GM18519 (cell line): ENCODE measurements around the gene TATDN3.
"Not testable (repeated sequence)": the region's sequence is repeated elsewhere in the genome, so short reads cannot be mapped to it uniquely, and the experiment has no call there.

ENCODE experiments used
- ATAC-seq: cut with Tn5 transposase; IDR thresholded peaks from one replicate; pipeline ENCODE4 v1.9.1; 2021; ENCODE audit warnings: mild to moderate bottlenecking, moderate library complexity; ENCODE audit not compliant: unreplicated experiment, low FRiP score

TATDN3 gene

GRCh38 chr1:212791676-212792395 lies at the start of gene TATDN3, which contains the start of gene NSL1:
TATDN3 (plus strand) TSS chr1:212791894; CDS start chr1:212791922, 28 bp downstream.
NSL1 (minus strand) TSS chr1:212791777; CDS start chr1:212791763, 14 bp downstream.
- peak; percentile 49 for ATAC-seq

GRCh38 chr1:212743901-212744475 lies 47.7 kb upstream of the TATDN3 start:
- no peak for ATAC-seq

GRCh38 chr1:212745303-212745702 lies 46.4 kb upstream of the TATDN3 start:
- ATAC-seq = no peak

- ATAC-seq = no peak
Observed at GRCh38 chr1:212746546-212746945, 45.1 kb upstream of the TATDN3 start.

GRCh38 chr1:212749821-212750535 lies 41.7 kb upstream of the TATDN3 start:
- no peak for ATAC-seq

GRCh38 chr1:212752252-212752933 lies 39.3 kb upstream of the TATDN3 start:
- ATAC-seq = no peak

GRCh38 chr1:212752934-212753497 lies 38.7 kb upstream of the TATDN3 start:
- ATAC-seq = no peak

GRCh38 chr1:212753749-212754148 lies 37.9 kb upstream of the TATDN3 start:
- ATAC-seq = no peak

GRCh38 chr1:212754193-212754592 lies 37.5 kb upstream of the TATDN3 start:
- ATAC-seq = peak; percentile 38

- no peak for ATAC-seq
Observed at GRCh38 chr1:212754680-212755079, 37.0 kb upstream of the TATDN3 start.

- no peak for ATAC-seq
Observed at GRCh38 chr1:212759683-212760082, 32.0 kb upstream of the TATDN3 start.

- ATAC-seq = no peak
Observed at GRCh38 chr1:212760126-212760823, 31.4 kb upstream of the TATDN3 start.

- ATAC-seq = no peak
Observed at GRCh38 chr1:212762234-212762633, 29.5 kb upstream of the TATDN3 start.

GRCh38 chr1:212762839-212763238 lies 28.9 kb upstream of the TATDN3 start:
- ATAC-seq = no peak

GRCh38 chr1:212764718-212765281 lies 26.9 kb upstream of the TATDN3 start:
- not testable (repeated sequence) for ATAC-seq

- ATAC-seq = not testable (repeated sequence)
Observed at GRCh38 chr1:212766825-212767224, 24.9 kb upstream of the TATDN3 start.

- peak; percentile 75 for ATAC-seq
Observed at GRCh38 chr1:212769459-212770167, 22.1 kb upstream of the TATDN3 start.

GRCh38 chr1:212771341-212771740 lies 20.4 kb upstream of the TATDN3 start:
- no peak for ATAC-seq

- no peak for ATAC-seq
Observed at GRCh38 chr1:212773011-212773410, 18.7 kb upstream of the TATDN3 start.
